ENCODE measurements around the gene PIGU.

Gene PIGU

GRCh38 chr20:34585019-34585418, 91.9 kb downstream of the PIGU start:
- no peak overlapping the region for H3K4me3 Mint-ChIP-seq
- DNase-seq: no peak
- peaks cover 22% of the 10 kb centered on the region for H3K4me1 Mint-ChIP-seq
- no peak overlapping the region for H3K27ac Mint-ChIP-seq
- no peaks in the 10 kb centered on the region for H3K27me3 Mint-ChIP-seq (ENCODE audit: low read depth, poor library complexity)
- no peaks in the 10 kb centered on the region for H3K9me3 Mint-ChIP-seq
- peaks cover 19% of the 10 kb centered on the region for H3K36me3 Mint-ChIP-seq (ENCODE audit: low read depth)
- no peak for TF ChIP-seq CTCF (IDR thresholded peaks at IDR 0.05)

- no peak overlapping the region for H3K4me3 Mint-ChIP-seq
- no peak for DNase-seq
- no peaks in the 10 kb centered on the region for H3K27me3 Mint-ChIP-seq (ENCODE audit: low read depth, poor library complexity)
- H3K9me3 Mint-ChIP-seq: no peaks in the 10 kb centered on the region
- peaks cover 36% of the 10 kb centered on the region for H3K4me1 Mint-ChIP-seq
- H3K36me3 Mint-ChIP-seq (ENCODE audit: low read depth): peaks cover 22% of the 10 kb centered on the region
- TF ChIP-seq CTCF (IDR thresholded peaks at IDR 0.05): no peak
- peak overlapping the region; percentile 36 for H3K27ac Mint-ChIP-seq
Observed at GRCh38 chr20:34583544-34583943, 93.3 kb downstream of the PIGU start.

GRCh38 chr20:34582911-34583310, 94.0 kb downstream of the PIGU start:
- no peaks in the 10 kb centered on the region for H3K9me3 Mint-ChIP-seq
- no peak for DNase-seq
- no peaks in the 10 kb centered on the region for H3K27me3 Mint-ChIP-seq (ENCODE audit: low read depth, poor library complexity)
- peaks cover 22% of the 10 kb centered on the region for H3K36me3 Mint-ChIP-seq (ENCODE audit: low read depth)
- H3K4me1 Mint-ChIP-seq: peaks cover 41% of the 10 kb centered on the region
- H3K27ac Mint-ChIP-seq: peak overlapping the region; percentile 36
- TF ChIP-seq CTCF (IDR thresholded peaks at IDR 0.05): no peak
- H3K4me3 Mint-ChIP-seq: no peak overlapping the region

GRCh38 chr20:34582221-34582620, 94.7 kb downstream of the PIGU start:
- no peaks in the 10 kb centered on the region for H3K27me3 Mint-ChIP-seq (ENCODE audit: low read depth, poor library complexity)
- no peak for TF ChIP-seq CTCF (IDR thresholded peaks at IDR 0.05)
- H3K4me1 Mint-ChIP-seq: peaks cover 41% of the 10 kb centered on the region
- H3K36me3 Mint-ChIP-seq (ENCODE audit: low read depth): peaks cover 15% of the 10 kb centered on the region
- no peaks in the 10 kb centered on the region for H3K9me3 Mint-ChIP-seq
- DNase-seq: no peak
- peak overlapping the region; percentile 24 for H3K27ac Mint-ChIP-seq
- no peak overlapping the region for H3K4me3 Mint-ChIP-seq

GRCh38 chr20:34581341-34582184, 95.3 kb downstream of the PIGU start:
- H3K4me3 Mint-ChIP-seq: no peak overlapping the region
- peaks cover 41% of the 10 kb centered on the region for H3K4me1 Mint-ChIP-seq
- no peak for TF ChIP-seq CTCF (IDR thresholded peaks at IDR 0.05)
- no peaks in the 10 kb centered on the region for H3K27me3 Mint-ChIP-seq (ENCODE audit: low read depth, poor library complexity)
- H3K9me3 Mint-ChIP-seq: no peaks in the 10 kb centered on the region
- peak overlapping the region; percentile 24 for H3K27ac Mint-ChIP-seq
- no peak for DNase-seq
- H3K36me3 Mint-ChIP-seq (ENCODE audit: low read depth): peaks cover 15% of the 10 kb centered on the region
